C4-2B (cell line): ENCODE results near the gene RASAL3.

Experiments
- ZFX ChIP-seq: fragments of 450-650 bp; IDR thresholded peaks from 2 replicates; pipeline ENCODE4 v1.6.1; 2017
- TF ChIP-seq, protein P1 (sequence below): fragments of 450-650 bp; conservative IDR thresholded peaks from 2 replicates; pipeline ENCODE4 v1.5.1; 2017; ENCODE audit warnings: mild to moderate bottlenecking

DNA sequence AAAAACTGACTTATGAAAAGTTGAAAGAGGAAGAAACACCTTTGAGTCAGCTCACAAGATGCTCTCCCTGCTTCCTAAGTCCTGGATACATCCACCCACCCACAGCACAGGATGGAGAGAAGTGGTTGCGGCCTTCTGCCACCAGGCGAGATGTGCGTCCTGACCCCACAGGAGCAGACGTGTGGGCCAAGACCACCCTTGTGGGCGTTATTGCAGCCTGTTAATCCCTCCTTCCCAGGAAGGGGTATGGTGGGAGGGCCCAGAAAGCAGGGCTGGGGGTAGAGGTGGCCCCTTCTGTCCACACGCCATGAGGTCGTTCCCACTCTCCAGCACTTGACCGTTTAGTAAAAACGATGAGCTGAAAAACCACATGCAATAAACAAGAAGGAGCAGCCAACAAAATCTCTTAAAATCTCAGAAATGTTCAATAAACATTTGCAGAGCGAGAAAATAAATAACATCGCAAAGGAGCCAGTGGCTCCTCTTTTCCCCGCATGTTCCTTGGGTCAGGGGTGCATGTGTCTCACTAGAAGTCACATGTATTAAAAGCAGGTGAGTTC lies 43.1 kb downstream of the RASAL3 start:
- TF ChIP-seq, protein P1, sequence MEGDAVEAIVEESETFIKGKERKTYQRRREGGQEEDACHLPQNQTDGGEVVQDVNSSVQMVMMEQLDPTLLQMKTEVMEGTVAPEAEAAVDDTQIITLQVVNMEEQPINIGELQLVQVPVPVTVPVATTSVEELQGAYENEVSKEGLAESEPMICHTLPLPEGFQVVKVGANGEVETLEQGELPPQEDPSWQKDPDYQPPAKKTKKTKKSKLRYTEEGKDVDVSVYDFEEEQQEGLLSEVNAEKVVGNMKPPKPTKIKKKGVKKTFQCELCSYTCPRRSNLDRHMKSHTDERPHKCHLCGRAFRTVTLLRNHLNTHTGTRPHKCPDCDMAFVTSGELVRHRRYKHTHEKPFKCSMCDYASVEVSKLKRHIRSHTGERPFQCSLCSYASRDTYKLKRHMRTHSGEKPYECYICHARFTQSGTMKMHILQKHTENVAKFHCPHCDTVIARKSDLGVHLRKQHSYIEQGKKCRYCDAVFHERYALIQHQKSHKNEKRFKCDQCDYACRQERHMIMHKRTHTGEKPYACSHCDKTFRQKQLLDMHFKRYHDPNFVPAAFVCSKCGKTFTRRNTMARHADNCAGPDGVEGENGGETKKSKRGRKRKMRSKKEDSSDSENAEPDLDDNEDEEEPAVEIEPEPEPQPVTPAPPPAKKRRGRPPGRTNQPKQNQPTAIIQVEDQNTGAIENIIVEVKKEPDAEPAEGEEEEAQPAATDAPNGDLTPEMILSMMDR = no peak
- no peak for TF ChIP-seq ZFX
